Cardiac muscle cell (in vitro differentiated cells and primary cell): ENCODE data around the gene PDE6C. TPM values are rescaled to one million over a fixed set of nuclear protein-coding genes. Genes with fewer than 3 reads are reported as not detected.

Experiments used
- DNase-seq, 2 donors: peaks; one replicate each; pipeline versions ENCODE4 v3.0.0 to v3.0.0-alpha.2; 2010 to 2017; ENCODE audit warnings: low read depth in 1 of 2, low spot score in 1 of 2
- H3K27ac ChIP-seq: fragments of 200-600 bp; sonication (generic); 2 replicates; pipeline ENCODE4 v1.5.1; 2016
- H3K27me3 ChIP-seq: fragments of 200-600 bp; sonication (generic); 2 replicates; pipeline ENCODE4 v1.6.0; 2016; ENCODE audit warnings: control low read depth
- H3K36me3 ChIP-seq: fragments of 200-600 bp; sonication (generic); 2 replicates; pipeline ENCODE4 v1.5.1; 2016; ENCODE audit warnings: control low read depth
- H3K4me1 ChIP-seq: fragments of 200-600 bp; sonication (generic); 2 replicates; pipeline ENCODE4 v1.8.1; 2017; ENCODE audit warnings: low read depth, mild to moderate bottlenecking, mixed run types
- H3K4me3 ChIP-seq: fragments of 200-600 bp; sonication (generic); 2 replicates; pipeline ENCODE4 v1.5.1; 2016; ENCODE audit warnings: mild to moderate bottlenecking
- H3K9me3 ChIP-seq: fragments of 200-600 bp; sonication (generic); 2 replicates; pipeline ENCODE4 v1.5.1; 2017; ENCODE audit warnings: low read depth, mild to moderate bottlenecking, control low read depth
- polyA plus RNA-seq: library from polyadenylated mRNA; unstranded; fragments of >200 nt; fragmentation: Nextera tagmentation; extraction: Ambion mirVana; gene quantifications from 2 replicates; pipeline ENCODE4 v1.2.1, GENCODE V29; 2016
- total RNA-seq: library from RNA; depleted of rRNA; stranded (reverse); fragments of >200 nt; gene quantifications from 2 replicates; pipeline ENCODE4 v1.2.3, GENCODE V29; 2016
- TF ChIP-seq, protein P1 (sequence below): IDR thresholded peaks from 2 replicates; pipeline ENCODE4 v1.5.1; 2012; ENCODE audit warnings: low read depth, mild to moderate bottlenecking, low read length

The PDE6C gene
- total and polyA plus RNA-seq, 2 experiments from 2014 or later: 0.12 TPM; not detected in 1

- no peak for DNase-seq
- Histone ChIP-seq H3K4me1 (peaks cover 6% of the 10 kb centered on the region), H3K9me3 (no peaks in the 10 kb centered on the region), H3K4me3 (no peak overlapping the region), H3K27me3 (no peaks in the 10 kb centered on the region), H3K27ac (peak overlapping the region; percentile 1), H3K36me3 (no peaks in the 10 kb centered on the region)
- TF ChIP-seq, protein P1, sequence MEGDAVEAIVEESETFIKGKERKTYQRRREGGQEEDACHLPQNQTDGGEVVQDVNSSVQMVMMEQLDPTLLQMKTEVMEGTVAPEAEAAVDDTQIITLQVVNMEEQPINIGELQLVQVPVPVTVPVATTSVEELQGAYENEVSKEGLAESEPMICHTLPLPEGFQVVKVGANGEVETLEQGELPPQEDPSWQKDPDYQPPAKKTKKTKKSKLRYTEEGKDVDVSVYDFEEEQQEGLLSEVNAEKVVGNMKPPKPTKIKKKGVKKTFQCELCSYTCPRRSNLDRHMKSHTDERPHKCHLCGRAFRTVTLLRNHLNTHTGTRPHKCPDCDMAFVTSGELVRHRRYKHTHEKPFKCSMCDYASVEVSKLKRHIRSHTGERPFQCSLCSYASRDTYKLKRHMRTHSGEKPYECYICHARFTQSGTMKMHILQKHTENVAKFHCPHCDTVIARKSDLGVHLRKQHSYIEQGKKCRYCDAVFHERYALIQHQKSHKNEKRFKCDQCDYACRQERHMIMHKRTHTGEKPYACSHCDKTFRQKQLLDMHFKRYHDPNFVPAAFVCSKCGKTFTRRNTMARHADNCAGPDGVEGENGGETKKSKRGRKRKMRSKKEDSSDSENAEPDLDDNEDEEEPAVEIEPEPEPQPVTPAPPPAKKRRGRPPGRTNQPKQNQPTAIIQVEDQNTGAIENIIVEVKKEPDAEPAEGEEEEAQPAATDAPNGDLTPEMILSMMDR: no peak
Observed at GRCh38 chr10:93710333-93710909, 98.1 kb downstream of the PDE6C start.

- H3K27me3 ChIP-seq: no peaks in the 10 kb centered on the region
- no peaks in the 10 kb centered on the region for H3K36me3 ChIP-seq
- DNase-seq: peak in 1 of 2 donors; percentile 16
- TF ChIP-seq, protein P1: no peak
- no peaks in the 10 kb centered on the region for H3K9me3 ChIP-seq
- H3K27ac ChIP-seq: no peak overlapping the region
- no peak overlapping the region for H3K4me3 ChIP-seq
- H3K4me1 ChIP-seq: peaks cover 6% of the 10 kb centered on the region
Observed at GRCh38 chr10:93711891-93712290, 99.6 kb downstream of the PDE6C start.

- H3K4me3 ChIP-seq: no peak overlapping the region
- TF ChIP-seq, protein P1: no peak
Observed at GRCh38 chr10:93712593-93712992, 100.3 kb downstream of the PDE6C start.

DNA sequence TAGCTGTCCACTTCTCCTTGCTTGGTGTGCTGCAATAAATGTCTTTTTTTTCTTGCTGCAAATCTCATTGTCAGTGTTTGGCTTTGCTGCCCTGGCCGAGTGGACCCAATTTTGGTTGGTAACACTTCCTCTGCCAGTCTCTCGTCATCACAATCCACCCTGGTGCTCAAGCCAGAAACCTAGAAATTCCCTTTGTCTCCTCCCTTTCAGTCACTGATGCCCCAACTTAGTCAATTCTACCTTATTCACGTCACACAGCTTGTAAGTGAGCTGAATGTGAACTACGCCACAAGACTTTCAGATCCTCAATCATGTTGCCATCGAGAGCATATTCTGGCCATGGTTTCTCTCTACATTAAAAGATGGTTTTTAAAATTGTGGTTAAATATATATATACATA is 103.0 kb downstream of the PDE6C start:
- no peak for DNase-seq
- peaks cover 2% of the 10 kb centered on the region for H3K4me1 ChIP-seq
- no peak overlapping the region for H3K4me3 ChIP-seq
- H3K36me3 ChIP-seq: no peaks in the 10 kb centered on the region
- H3K9me3 ChIP-seq: no peaks in the 10 kb centered on the region
- TF ChIP-seq, protein P1: no peak
- no peaks in the 10 kb centered on the region for H3K27me3 ChIP-seq
- no peak overlapping the region for H3K27ac ChIP-seq

More at GRCh38 chr10:93712593-93712992, 100.3 kb downstream of the PDE6C start:
- DNase-seq: no peak
- no peaks in the 10 kb centered on the region for H3K9me3 ChIP-seq
- no peak overlapping the region for H3K27ac ChIP-seq
- H3K27me3 ChIP-seq: no peaks in the 10 kb centered on the region
- no peaks in the 10 kb centered on the region for H3K36me3 ChIP-seq
- H3K4me1 ChIP-seq: peaks cover 6% of the 10 kb centered on the region

Other genes starting within 250 kb of the PDE6C start
- 18.1 and 22.4 TPM in 2 replicates for gene MYOF, start 130.2 kb upstream of the PDE6C start, total RNA-seq
- gene MYOF, start 130.2 kb upstream of the PDE6C start, polyA plus RNA-seq: 9.6 and 13.4 TPM in 2 replicates
- 2.8 and 23.8 TPM in 2 replicates for gene CEP55, start 115.9 kb upstream of the PDE6C start, total RNA-seq
- 3.1 and 25.9 TPM in 2 replicates for gene CEP55, start 115.9 kb upstream of the PDE6C start, polyA plus RNA-seq
- not detected in 2 replicates for gene FFAR4, start 45.9 kb upstream of the PDE6C start, total RNA-seq
- not detected in 2 replicates for gene FFAR4, start 45.9 kb upstream of the PDE6C start, polyA plus RNA-seq
- gene RBP4, start 11.3 kb upstream of the PDE6C start, total RNA-seq: not detected in 2 replicates
- 0.86 TPM in 1 of 2 replicates, not detected in the other for gene RBP4, start 11.3 kb upstream of the PDE6C start, polyA plus RNA-seq
- gene FRA10AC1, start 90.1 kb downstream of the PDE6C start, total RNA-seq: 4.8 and 13.5 TPM in 2 replicates
- 18.2 and 21.6 TPM in 2 replicates for gene FRA10AC1, start 90.1 kb downstream of the PDE6C start, polyA plus RNA-seq
- gene LGI1, start 145.4 kb downstream of the PDE6C start, total RNA-seq: not detected in 2 replicates
- 0.29 TPM in 1 of 2 replicates, not detected in the other for gene LGI1, start 145.4 kb downstream of the PDE6C start, polyA plus RNA-seq